K562 (cell line): ENCODE measurements around the gene PGGHG. TPM values are rescaled to one million over a fixed set of nuclear protein-coding genes. Genes with fewer than 3 reads are reported as not detected.

Source experiments
- BHLHE40 ChIP-seq: IDR thresholded peaks from 2 replicates; pipeline ENCODE4 v1.6.1; 2011; ENCODE audit warnings: low read length, improper control_type of control experiment
- HDAC6 ChIP-seq: IDR thresholded peaks from 2 replicates; pipeline ENCODE4 v1.6.1; 2012; ENCODE audit warnings: low read depth, mild to moderate bottlenecking, control low read depth, inconsistent platforms, low read length, moderate library complexity
- L3MBTL2 ChIP-seq: fragments of 450-650 bp; IDR thresholded peaks from 2 replicates; pipeline ENCODE4 v1.6.1; 2016; ENCODE audit warnings: mild to moderate bottlenecking, moderate library complexity
- MXI1 ChIP-seq: IDR thresholded peaks from 2 replicates; pipeline ENCODE4 v1.6.1; 2011; ENCODE audit warnings: low read depth, mild to moderate bottlenecking, improper control_type of control experiment, low read length
- NRF1 ChIP-seq, 2 experiments: fragments of 450-650 bp; IDR thresholded peaks in 1 of 2; conservative IDR thresholded peaks in 1 of 2; 2 replicates each; pipeline ENCODE4 v1.6.1; 2014; ENCODE audit warnings: mild to moderate bottlenecking in 2 of 2
- POLR3G ChIP-seq: IDR thresholded peaks from 2 replicates; pipeline ENCODE4 v1.6.1; 2011; ENCODE audit not compliant: insufficient read length, insufficient replicate concordance; ENCODE audit errors: extremely low read depth
- RBM22 ChIP-seq: fragments of 200-400 bp; formaldehyde crosslinking; IDR thresholded peaks from 2 replicates; pipeline ENCODE4 v1.6.1; 2018; ENCODE audit warnings: low read length, low read depth; ENCODE audit not compliant: poor library complexity, severe bottlenecking
- ZFX ChIP-seq: sonication (generic); formaldehyde crosslinking; IDR thresholded peaks from 2 replicates; pipeline ENCODE4 v1.8.0; 2022; ENCODE audit warnings: mild to moderate bottlenecking, missing genetic modification reagents, moderate library complexity
- polyA plus RNA-seq, 8 experiments: library from polyadenylated mRNA; depleted of rRNA in 4 of 8; stranded (reverse) in 5 of 8; unstranded in 3 of 8; fragments of >200 nt; fragmentation: Nextera tagmentation in 2 of 8; fragmentation: Illumina TruSeq in 1 of 8; extraction: Ambion mirVana in 2 of 8; extraction: Trizol in 1 of 8; gene quantifications; 2 replicates each; pipeline versions ENCODE4 v1.2.1 to v1.2.3, GENCODE V29; 2011 to 2014; ENCODE audit warnings: inconsistent platforms in 1 of 8, missing spikeins in 1 of 8
- total RNA-seq, 7 experiments: library from RNA; depleted of rRNA in 6 of 7; stranded (reverse); fragments of >200 nt in 6 of 7; fragmentation: Illumina TruSeq in 2 of 7; extraction: Trizol in 2 of 7; gene quantifications; 2 replicates each; pipeline versions ENCODE4 v1.2.1 to v1.2.3, GENCODE V29; 2011 to 2021; ENCODE audit warnings: low replicate concordance in 1 of 7
- TF ChIP-seq, protein P1 (sequence below): fragments of 450-650 bp; IDR thresholded peaks from 2 replicates; pipeline ENCODE4 v1.6.1; 2017; ENCODE audit warnings: antibody characterized with exemption, mild to moderate bottlenecking
- TF ChIP-seq, protein P2 (sequence below): sonication (generic); formaldehyde crosslinking; IDR thresholded peaks from 2 replicates; pipeline ENCODE4 v1.9.0; 2022; ENCODE audit warnings: mild to moderate bottlenecking, missing genetic modification reagents
- TF ChIP-seq, protein P3 (sequence below): fragments of 450-650 bp; IDR thresholded peaks from 2 replicates; pipeline ENCODE4 v1.6.1; 2018; ENCODE audit not compliant: partially characterized antibody
- TF ChIP-seq, protein P4 (sequence below): fragments of 450-650 bp; IDR thresholded peaks from 2 replicates; pipeline ENCODE4 v1.6.1; 2016; ENCODE audit warnings: borderline replicate concordance
- TF ChIP-seq, protein P5 (sequence below): fragments of 200-800 bp; sonication (Bioruptor generic); IDR thresholded peaks from 2 replicates; pipeline ENCODE4 v1.6.1; 2017; ENCODE audit warnings: missing genetic modification characterization, missing compliant biosample characterization

Gene PGGHG
- total and polyA plus RNA-seq, 9 of the 15 experiments (the other 6 are each of a cell fraction or from before 2014, with no cell fraction given) = 0.38 to 85.1 (median 18.1) TPM

DNA sequence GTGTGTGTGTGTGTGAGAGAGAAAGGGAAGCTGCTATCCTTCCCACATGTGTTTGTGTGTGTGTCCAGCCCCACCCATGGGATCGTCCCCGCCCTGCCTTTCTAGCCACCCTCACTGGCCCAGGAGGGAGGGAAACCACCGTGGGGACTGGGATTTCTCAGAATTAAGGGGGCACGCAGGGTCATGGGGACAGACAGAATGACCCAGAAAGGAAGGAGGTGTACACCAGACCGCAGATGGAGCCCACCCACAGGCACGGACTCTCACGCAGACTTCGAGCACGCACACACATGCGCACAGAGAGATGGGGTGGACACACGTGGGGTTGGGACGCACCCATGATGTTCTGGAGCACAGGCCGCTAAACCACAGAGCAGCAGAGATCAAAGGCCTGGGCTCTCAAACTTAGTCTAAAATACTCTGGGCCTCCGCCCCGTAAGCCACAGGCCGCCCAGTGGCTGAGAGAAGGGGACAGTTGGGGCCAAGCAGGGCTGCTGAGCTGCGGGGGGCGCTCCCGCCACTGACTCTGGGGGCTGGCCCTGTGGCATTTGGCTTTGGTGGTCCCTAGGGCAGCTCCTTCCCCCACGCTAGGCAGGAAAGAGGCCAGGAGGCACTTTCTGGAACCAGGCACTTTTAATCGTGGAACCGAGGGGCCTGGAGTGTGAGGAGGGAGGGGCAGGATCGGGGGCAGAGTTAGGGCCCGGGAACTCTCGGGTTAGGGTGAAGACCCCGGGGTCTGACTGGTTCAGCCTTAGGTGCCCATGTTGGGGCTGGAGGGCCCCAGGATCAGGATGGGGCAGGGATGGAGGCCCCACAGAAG, 8.9 kb downstream of the PGGHG start (continued):
- TF ChIP-seq, protein P1, sequence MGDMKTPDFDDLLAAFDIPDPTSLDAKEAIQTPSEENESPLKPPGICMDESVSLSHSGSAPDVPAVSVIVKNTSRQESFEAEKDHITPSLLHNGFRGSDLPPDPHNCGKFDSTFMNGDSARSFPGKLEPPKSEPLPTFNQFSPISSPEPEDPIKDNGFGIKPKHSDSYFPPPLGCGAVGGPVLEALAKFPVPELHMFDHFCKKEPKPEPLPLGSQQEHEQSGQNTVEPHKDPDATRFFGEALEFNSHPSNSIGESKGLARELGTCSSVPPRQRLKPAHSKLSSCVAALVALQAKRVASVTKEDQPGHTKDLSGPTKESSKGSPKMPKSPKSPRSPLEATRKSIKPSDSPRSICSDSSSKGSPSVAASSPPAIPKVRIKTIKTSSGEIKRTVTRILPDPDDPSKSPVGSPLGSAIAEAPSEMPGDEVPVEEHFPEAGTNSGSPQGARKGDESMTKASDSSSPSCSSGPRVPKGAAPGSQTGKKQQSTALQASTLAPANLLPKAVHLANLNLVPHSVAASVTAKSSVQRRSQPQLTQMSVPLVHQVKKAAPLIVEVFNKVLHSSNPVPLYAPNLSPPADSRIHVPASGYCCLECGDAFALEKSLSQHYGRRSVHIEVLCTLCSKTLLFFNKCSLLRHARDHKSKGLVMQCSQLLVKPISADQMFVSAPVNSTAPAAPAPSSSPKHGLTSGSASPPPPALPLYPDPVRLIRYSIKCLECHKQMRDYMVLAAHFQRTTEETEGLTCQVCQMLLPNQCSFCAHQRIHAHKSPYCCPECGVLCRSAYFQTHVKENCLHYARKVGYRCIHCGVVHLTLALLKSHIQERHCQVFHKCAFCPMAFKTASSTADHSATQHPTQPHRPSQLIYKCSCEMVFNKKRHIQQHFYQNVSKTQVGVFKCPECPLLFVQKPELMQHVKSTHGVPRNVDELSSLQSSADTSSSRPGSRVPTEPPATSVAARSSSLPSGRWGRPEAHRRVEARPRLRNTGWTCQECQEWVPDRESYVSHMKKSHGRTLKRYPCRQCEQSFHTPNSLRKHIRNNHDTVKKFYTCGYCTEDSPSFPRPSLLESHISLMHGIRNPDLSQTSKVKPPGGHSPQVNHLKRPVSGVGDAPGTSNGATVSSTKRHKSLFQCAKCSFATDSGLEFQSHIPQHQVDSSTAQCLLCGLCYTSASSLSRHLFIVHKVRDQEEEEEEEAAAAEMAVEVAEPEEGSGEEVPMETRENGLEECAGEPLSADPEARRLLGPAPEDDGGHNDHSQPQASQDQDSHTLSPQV = peak; percentile 79
- TF ChIP-seq, protein P2, sequence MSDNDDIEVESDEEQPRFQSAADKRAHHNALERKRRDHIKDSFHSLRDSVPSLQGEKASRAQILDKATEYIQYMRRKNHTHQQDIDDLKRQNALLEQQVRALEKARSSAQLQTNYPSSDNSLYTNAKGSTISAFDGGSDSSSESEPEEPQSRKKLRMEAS (CRISPR knock-in tag) = peak; percentile 92
- TF ChIP-seq, protein P3, sequence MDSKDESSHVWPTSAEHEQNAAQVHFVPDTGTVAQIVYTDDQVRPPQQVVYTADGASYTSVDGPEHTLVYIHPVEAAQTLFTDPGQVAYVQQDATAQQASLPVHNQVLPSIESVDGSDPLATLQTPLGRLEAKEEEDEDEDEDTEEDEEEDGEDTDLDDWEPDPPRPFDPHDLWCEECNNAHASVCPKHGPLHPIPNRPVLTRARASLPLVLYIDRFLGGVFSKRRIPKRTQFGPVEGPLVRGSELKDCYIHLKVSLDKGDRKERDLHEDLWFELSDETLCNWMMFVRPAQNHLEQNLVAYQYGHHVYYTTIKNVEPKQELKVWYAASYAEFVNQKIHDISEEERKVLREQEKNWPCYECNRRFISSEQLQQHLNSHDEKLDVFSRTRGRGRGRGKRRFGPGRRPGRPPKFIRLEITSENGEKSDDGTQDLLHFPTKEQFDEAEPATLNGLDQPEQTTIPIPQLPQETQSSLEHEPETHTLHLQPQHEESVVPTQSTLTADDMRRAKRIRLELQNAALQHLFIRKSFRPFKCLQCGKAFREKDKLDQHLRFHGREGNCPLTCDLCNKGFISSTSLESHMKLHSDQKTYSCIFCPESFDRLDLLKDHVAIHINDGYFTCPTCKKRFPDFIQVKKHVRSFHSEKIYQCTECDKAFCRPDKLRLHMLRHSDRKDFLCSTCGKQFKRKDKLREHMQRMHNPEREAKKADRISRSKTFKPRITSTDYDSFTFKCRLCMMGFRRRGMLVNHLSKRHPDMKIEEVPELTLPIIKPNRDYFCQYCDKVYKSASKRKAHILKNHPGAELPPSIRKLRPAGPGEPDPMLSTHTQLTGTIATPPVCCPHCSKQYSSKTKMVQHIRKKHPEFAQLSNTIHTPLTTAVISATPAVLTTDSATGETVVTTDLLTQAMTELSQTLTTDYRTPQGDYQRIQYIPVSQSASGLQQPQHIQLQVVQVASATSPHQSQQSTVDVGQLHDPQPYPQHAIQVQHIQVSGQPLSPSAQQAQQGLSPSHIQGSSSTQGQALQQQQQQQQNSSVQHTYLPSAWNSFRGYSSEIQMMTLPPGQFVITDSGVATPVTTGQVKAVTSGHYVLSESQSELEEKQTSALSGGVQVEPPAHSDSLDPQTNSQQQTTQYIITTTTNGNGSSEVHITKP = peak; percentile 76
- TF ChIP-seq HDAC6 = no peak
- TF ChIP-seq POLR3G = no peak
- TF ChIP-seq, protein P4, sequence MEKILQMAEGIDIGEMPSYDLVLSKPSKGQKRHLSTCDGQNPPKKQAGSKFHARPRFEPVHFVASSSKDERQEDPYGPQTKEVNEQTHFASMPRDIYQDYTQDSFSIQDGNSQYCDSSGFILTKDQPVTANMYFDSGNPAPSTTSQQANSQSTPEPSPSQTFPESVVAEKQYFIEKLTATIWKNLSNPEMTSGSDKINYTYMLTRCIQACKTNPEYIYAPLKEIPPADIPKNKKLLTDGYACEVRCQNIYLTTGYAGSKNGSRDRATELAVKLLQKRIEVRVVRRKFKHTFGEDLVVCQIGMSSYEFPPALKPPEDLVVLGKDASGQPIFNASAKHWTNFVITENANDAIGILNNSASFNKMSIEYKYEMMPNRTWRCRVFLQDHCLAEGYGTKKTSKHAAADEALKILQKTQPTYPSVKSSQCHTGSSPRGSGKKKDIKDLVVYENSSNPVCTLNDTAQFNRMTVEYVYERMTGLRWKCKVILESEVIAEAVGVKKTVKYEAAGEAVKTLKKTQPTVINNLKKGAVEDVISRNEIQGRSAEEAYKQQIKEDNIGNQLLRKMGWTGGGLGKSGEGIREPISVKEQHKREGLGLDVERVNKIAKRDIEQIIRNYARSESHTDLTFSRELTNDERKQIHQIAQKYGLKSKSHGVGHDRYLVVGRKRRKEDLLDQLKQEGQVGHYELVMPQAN = peak; percentile 23; the same call in 1 of the 2 replicates
- TF ChIP-seq ZFX = peak; percentile 82
- peak; percentile 88 for TF ChIP-seq L3MBTL2
- peak; percentile 91 to 92 for TF ChIP-seq NRF1 (conservative IDR thresholded peaks at IDR 0.05 in 1 of 2, IDR thresholded peaks at IDR 0.05 in 1 of 2)
- TF ChIP-seq, protein P5, sequence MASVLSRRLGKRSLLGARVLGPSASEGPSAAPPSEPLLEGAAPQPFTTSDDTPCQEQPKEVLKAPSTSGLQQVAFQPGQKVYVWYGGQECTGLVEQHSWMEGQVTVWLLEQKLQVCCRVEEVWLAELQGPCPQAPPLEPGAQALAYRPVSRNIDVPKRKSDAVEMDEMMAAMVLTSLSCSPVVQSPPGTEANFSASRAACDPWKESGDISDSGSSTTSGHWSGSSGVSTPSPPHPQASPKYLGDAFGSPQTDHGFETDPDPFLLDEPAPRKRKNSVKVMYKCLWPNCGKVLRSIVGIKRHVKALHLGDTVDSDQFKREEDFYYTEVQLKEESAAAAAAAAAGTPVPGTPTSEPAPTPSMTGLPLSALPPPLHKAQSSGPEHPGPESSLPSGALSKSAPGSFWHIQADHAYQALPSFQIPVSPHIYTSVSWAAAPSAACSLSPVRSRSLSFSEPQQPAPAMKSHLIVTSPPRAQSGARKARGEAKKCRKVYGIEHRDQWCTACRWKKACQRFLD (CRISPR knock-in tag) = peak; percentile 63
- TF ChIP-seq MXI1 = 0 out of 2 replicates have a peak, but pooled peaks have one; percentile 24
- TF ChIP-seq RBM22 = no peak
- peak; percentile 26; the same call in 1 of the 2 replicates for TF ChIP-seq BHLHE40
